Endodermal cell (in vitro differentiated cells): ENCODE measurements around the gene LRRC27. TPM values are rescaled to one million over a fixed set of nuclear protein-coding genes. Genes with fewer than 3 reads are reported as not detected.

Source experiments
- DNase-seq: peaks from one replicate; pipeline ENCODE4 v3.0.0-alpha.2; 2017
- H3K27ac ChIP-seq: 2 replicates; pipeline ENCODE4 v1.5.1; 2013; ENCODE audit warnings: mild to moderate bottlenecking, low read depth, low read length, moderate library complexity
- H3K27me3 ChIP-seq: 2 replicates; pipeline ENCODE4 v1.6.1; 2013; ENCODE audit warnings: mild to moderate bottlenecking, low read length, moderate library complexity; ENCODE audit not compliant: insufficient read depth, control insufficient read depth, poor library complexity, severe bottlenecking
- H3K36me3 ChIP-seq: 2 replicates; pipeline ENCODE4 v1.7.0; 2013; ENCODE audit warnings: mild to moderate bottlenecking, low read length, moderate library complexity; ENCODE audit not compliant: control insufficient read depth, insufficient read depth
- H3K4me1 ChIP-seq: one replicate; pipeline ENCODE4 v1.7.0; 2013; ENCODE audit warnings: low read length; ENCODE audit not compliant: control insufficient read depth, insufficient read depth
- H3K4me3 ChIP-seq: 2 replicates; pipeline ENCODE4 v1.5.1; 2013; ENCODE audit warnings: mild to moderate bottlenecking, low read length, moderate library complexity
- H3K9ac ChIP-seq: 2 replicates; pipeline ENCODE4 v1.6.1; 2013; ENCODE audit warnings: mild to moderate bottlenecking, low read length, moderate library complexity; ENCODE audit not compliant: poor library complexity, severe bottlenecking; ENCODE audit errors: extremely low read depth
- H3K9me3 ChIP-seq: 2 replicates; pipeline ENCODE4 v1.6.1; 2013; ENCODE audit warnings: mild to moderate bottlenecking, low read length, moderate library complexity; ENCODE audit not compliant: control insufficient read depth
- H3K27ac Mint-ChIP-seq: 2 replicates; pipeline ENCODE4 v1.8.0; 2020; ENCODE audit warnings: mixed read lengths
- H3K27me3 Mint-ChIP-seq: 2 replicates; pipeline ENCODE4 v1.8.0; 2021; ENCODE audit warnings: mild to moderate bottlenecking, mixed read lengths; ENCODE audit not compliant: insufficient read depth
- H3K36me3 Mint-ChIP-seq: 2 replicates; pipeline ENCODE4 v1.8.0; 2020; ENCODE audit warnings: low read depth, mixed read lengths
- H3K4me1 Mint-ChIP-seq: 2 replicates; pipeline ENCODE4 v1.8.0; 2020; ENCODE audit warnings: mixed read lengths
- H3K4me3 Mint-ChIP-seq: 2 replicates; pipeline ENCODE4 v1.8.0; 2020; ENCODE audit warnings: mild to moderate bottlenecking, moderate library complexity, mixed read lengths
- H3K9me3 Mint-ChIP-seq: 2 replicates; pipeline ENCODE4 v1.8.0; 2020; ENCODE audit warnings: mild to moderate bottlenecking, mixed read lengths
- WGBS, 2 experiments: methylation state at CpG; one replicate each; pipeline versions ENCODE4 v1.1.5 to v1.1.7; 2013; ENCODE audit warnings: missing lambda C conversion rate in 2 of 2, mixed read lengths in 1 of 2; ENCODE audit not compliant: insufficient coverage in 1 of 2, insufficient read length in 1 of 2; 5-methylcytosine and 5-hydroxymethylcytosine counted together
- total RNA-seq, 2 donors: library from RNA; stranded (reverse); fragmentation: NEBNext Ultra II Directional in 1 of 2; extraction: Animal tissue kit (Norgen Biotek cat#: 25700) in 1 of 2; gene quantifications; 2 replicates in 1 of 2; 3 replicates in 1 of 2; pipeline ENCODE4 v1.2.1, GENCODE V29; 2021
- TF ChIP-seq, protein P1 (sequence below): fragments of 200-600 bp; sonication (generic); conservative IDR thresholded peaks from 2 replicates; pipeline ENCODE4 v1.5.0; 2021; ENCODE audit warnings: antibody characterized with exemption, mild to moderate bottlenecking

Gene LRRC27
- total RNA-seq, 2 donors from 2014 or later = 10.3 to 14.6 TPM

DNA sequence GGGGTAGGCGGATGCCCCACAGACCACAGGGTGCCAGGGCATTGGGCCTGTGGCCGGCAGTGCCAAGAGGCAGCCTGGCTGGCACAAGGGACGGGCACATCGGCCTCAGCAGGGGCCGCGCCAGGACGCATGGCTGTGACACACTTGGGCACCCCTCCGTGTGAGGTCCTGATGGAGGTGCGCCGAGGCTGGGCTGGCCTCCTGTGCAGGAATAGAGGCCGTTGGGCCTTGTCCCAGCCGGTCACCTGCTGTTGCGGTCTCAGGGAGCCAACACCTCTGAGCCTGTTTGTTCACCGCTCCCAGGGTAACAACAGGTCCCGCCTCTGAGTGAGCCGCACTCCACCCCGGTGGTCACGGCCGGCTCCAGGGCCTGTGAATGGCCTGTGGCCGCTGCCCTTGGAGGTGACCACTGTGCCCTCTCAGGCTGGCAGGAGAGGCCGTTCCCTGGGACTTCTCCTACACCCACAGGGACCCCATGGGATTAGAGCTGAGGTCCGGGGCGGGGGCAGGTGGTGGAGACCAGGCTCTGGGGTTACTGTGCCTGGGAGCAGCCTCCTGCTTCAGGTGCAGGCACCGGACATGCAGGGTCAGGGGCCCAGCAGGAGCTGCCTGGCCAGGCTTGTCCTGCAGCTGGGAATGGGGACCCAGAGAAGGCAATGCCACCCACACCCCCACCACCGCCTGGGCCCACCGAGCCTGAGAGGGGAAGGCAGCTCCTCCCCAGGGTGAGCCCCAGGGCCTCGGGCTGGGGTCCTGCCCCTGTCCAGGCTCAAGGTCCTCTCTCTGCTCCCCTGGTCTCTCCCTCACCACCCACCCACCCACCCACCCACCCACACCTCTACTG, 77.1 kb downstream of the LRRC27 start:
- Histone ChIP-seq H3K9ac (no peak overlapping the region), H3K9me3 (no peaks in the 10 kb centered on the region), H3K4me1 (no peaks in the 10 kb centered on the region), H3K27ac (no peak overlapping the region), H3K4me3 (no peak overlapping the region), H3K36me3 (no peaks in the 10 kb centered on the region), H3K27me3 (no peaks in the 10 kb centered on the region)
- peaks cover 7% of the 10 kb centered on the region for H3K36me3 Mint-ChIP-seq
- H3K9me3 Mint-ChIP-seq = no peaks in the 10 kb centered on the region
- H3K27me3 Mint-ChIP-seq = no peaks in the 10 kb centered on the region
- no peak overlapping the region for H3K4me3 Mint-ChIP-seq
- WGBS, 2 experiments = 90 to 96% methylated on average over 10 to 26 of the region's 27 CpGs
- TF ChIP-seq, protein P1, sequence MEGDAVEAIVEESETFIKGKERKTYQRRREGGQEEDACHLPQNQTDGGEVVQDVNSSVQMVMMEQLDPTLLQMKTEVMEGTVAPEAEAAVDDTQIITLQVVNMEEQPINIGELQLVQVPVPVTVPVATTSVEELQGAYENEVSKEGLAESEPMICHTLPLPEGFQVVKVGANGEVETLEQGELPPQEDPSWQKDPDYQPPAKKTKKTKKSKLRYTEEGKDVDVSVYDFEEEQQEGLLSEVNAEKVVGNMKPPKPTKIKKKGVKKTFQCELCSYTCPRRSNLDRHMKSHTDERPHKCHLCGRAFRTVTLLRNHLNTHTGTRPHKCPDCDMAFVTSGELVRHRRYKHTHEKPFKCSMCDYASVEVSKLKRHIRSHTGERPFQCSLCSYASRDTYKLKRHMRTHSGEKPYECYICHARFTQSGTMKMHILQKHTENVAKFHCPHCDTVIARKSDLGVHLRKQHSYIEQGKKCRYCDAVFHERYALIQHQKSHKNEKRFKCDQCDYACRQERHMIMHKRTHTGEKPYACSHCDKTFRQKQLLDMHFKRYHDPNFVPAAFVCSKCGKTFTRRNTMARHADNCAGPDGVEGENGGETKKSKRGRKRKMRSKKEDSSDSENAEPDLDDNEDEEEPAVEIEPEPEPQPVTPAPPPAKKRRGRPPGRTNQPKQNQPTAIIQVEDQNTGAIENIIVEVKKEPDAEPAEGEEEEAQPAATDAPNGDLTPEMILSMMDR = no peak
- DNase-seq = peak; percentile 81
- H3K27ac Mint-ChIP-seq = no peak overlapping the region
- peaks cover 27% of the 10 kb centered on the region for H3K4me1 Mint-ChIP-seq

DNA sequence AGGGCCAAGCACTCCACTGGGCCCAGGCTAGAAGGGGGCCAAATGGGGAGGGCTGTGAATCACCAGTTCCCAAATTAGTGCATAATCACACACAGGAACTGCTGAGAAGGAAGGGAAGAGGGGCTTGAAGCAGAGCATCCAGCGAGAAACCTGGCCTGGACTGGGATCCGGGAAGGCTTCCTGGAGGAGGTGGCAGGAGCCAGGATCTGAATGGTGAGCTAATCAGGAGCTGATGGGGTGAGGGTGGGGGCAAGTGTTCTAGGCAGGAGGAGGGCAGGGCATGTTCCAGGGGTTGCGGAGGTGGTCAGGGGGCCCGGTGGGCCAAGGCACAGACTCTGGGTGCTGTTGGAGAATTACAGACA, 77.7 kb downstream of the LRRC27 start:
- no peak overlapping the region for H3K27ac ChIP-seq
- Mint-ChIP-seq H3K36me3 (peaks cover 7% of the 10 kb centered on the region), H3K27me3 (no peaks in the 10 kb centered on the region), H3K4me1 (peaks cover 32% of the 10 kb centered on the region), H3K4me3 (no peak overlapping the region), H3K27ac (peak overlapping the region; percentile 77), H3K9me3 (no peaks in the 10 kb centered on the region)
- H3K4me1 ChIP-seq = no peaks in the 10 kb centered on the region
- no peaks in the 10 kb centered on the region for H3K36me3 ChIP-seq
- 83 to 94% methylated on average over 2 to 4 of the region's 4 CpGs for WGBS, 2 experiments
- H3K9me3 ChIP-seq = no peaks in the 10 kb centered on the region
- H3K9ac ChIP-seq = no peak overlapping the region
- no peak overlapping the region for H3K4me3 ChIP-seq
- peak; percentile 78 for DNase-seq
- TF ChIP-seq, protein P1 = no peak
- H3K27me3 ChIP-seq = no peaks in the 10 kb centered on the region

DNA sequence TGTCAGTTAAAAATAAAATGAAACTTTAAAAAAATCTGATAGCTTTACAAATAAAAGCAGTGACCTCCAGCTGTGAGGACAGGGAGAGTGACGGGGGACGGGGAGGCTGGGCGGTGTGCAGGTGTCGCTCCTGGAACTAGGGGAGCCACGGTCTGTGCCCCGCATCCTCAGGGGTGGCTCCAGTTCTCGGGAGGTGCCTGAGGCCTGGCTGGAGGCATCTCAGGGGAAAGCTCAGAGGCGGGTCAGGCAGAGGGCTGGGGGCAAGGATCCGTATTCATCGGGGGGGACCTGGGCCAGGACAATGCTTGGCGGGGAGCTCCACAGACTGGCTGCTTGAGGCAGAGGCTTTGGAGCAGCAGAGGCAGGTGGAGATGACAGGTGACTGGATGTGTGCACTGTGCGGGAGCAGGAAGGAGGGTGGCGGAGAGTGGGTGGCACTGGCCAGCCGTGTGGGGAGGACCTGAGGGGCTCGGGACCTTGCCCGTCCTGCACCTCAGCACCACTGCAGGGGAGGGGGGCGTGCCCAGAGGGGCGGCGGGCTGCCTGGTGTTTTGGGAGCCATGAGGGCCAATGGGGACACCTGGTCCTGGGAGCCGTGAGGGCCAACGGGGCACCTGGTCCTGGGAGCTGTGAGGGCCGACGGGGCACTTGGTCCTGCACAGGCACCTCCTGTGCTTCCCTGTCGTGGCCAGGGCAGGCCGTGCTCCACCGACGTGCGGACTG, 78.2 kb downstream of the LRRC27 start:
- H3K27me3 Mint-ChIP-seq = no peaks in the 10 kb centered on the region
- no peak for DNase-seq
- H3K4me3 Mint-ChIP-seq = no peak overlapping the region
- Histone ChIP-seq H3K4me1 (no peaks in the 10 kb centered on the region), H3K4me3 (no peak overlapping the region), H3K9me3 (no peaks in the 10 kb centered on the region), H3K27me3 (no peaks in the 10 kb centered on the region), H3K36me3 (no peaks in the 10 kb centered on the region), H3K9ac (no peak overlapping the region), H3K27ac (no peak overlapping the region)
- peaks cover 7% of the 10 kb centered on the region for H3K36me3 Mint-ChIP-seq
- TF ChIP-seq, protein P1 = no peak
- H3K27ac Mint-ChIP-seq = peak overlapping the region; percentile 52
- 91 to 98% methylated on average over 14 to 28 of the region's 28 CpGs for WGBS, 2 experiments
- peaks cover 33% of the 10 kb centered on the region for H3K4me1 Mint-ChIP-seq
- no peaks in the 10 kb centered on the region for H3K9me3 Mint-ChIP-seq
